Measurements from ENCODE around the gene HSPB6.

HSPB6 gene

DNA sequence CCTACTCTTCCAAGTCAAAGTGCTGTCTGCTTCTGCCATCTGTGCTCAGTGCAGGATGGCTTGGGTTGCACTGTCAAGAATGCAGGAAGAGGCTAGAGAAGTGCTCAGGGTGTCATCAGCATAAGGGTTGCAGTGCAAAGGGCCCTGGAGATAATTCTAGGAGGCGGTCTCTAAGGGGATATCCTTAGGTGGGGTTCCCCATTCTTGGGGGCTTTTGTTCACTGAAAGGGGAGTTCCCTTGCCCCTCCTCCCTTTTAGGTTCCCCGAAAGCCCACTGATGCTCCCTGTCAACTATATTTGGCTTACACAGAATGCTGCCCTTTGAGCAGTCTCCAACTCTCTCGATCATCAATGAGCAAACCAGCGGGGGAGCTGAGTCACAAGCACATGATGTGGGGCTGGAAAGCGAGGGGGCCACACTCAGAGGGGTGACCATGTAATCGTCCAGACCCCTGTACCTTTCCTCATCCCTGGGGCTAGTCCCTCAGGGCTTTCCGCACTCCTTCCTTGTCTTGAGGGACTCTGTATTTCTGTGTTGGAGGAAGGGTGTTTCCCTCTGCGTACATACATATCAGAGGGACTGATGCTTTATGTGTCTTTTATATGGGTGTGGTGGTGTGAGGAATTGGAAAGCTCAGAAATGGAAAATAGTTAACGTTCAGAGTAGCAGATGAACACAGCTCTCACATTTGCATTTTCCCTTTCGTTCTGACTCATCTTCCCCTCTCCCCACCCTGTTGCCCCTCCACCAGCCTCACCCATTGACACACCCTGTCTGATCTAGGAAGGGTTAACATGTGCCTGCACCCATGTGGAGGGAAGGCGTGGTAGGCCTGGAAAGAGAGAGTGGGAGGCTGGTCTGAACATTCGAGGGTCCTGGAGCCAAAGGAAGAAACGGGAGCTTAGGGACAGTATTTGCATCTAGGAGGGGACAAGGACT is 45.8 kb downstream of the HSPB6 start:
- ATAC-seq (ENCODE audit: insufficient read depth, low read depth) (no peak), DNase-seq (no peak)
- H3K79me2 ChIP-seq (ENCODE audit: insufficient read depth, low read length) = peaks cover under 1% of the 10 kb centered on the region; the same call in 1 of the 2 replicates
- H3K4me3 ChIP-seq (ENCODE audit: low read depth in 1 of 2, low read length in 2 of 2) = no peak overlapping the region
- no peak overlapping the region for H3K27ac ChIP-seq (ENCODE audit: low read length)
- peaks cover 6% of the 10 kb centered on the region for H3K27me3 ChIP-seq (ENCODE audit: insufficient read depth, low read length, poor library complexity)
- no peaks in the 10 kb centered on the region for H3K9me3 ChIP-seq (ENCODE audit: insufficient read depth, low read length, severe bottlenecking)
- H2AFZ ChIP-seq (ENCODE audit: low read depth, low read length) = no peak overlapping the region
- H3K4me2 ChIP-seq (ENCODE audit: insufficient read depth, low read length) = no peak overlapping the region
- no peak for TF ChIP-seq EZH2 (IDR thresholded peaks at IDR 0.05; ENCODE audit: borderline replicate concordance, low read depth, low read length, severe bottlenecking)
- TF ChIP-seq, protein P1, sequence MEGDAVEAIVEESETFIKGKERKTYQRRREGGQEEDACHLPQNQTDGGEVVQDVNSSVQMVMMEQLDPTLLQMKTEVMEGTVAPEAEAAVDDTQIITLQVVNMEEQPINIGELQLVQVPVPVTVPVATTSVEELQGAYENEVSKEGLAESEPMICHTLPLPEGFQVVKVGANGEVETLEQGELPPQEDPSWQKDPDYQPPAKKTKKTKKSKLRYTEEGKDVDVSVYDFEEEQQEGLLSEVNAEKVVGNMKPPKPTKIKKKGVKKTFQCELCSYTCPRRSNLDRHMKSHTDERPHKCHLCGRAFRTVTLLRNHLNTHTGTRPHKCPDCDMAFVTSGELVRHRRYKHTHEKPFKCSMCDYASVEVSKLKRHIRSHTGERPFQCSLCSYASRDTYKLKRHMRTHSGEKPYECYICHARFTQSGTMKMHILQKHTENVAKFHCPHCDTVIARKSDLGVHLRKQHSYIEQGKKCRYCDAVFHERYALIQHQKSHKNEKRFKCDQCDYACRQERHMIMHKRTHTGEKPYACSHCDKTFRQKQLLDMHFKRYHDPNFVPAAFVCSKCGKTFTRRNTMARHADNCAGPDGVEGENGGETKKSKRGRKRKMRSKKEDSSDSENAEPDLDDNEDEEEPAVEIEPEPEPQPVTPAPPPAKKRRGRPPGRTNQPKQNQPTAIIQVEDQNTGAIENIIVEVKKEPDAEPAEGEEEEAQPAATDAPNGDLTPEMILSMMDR (IDR thresholded peaks at IDR 0.05; ENCODE audit: borderline replicate concordance, extremely low read depth, low read length, poor library complexity, severe bottlenecking) = no peak
- peaks cover 5% of the 10 kb centered on the region for H3K4me1 ChIP-seq (ENCODE audit: insufficient read depth, low read length)
- H4K20me1 ChIP-seq (ENCODE audit: insufficient read depth, low read length) = no peaks in the 10 kb centered on the region; the same call in 1 of the 2 replicates
- H3K9ac ChIP-seq (ENCODE audit: low read depth, low read length) = no peak overlapping the region
- no peaks in the 10 kb centered on the region for H3K36me3 ChIP-seq (ENCODE audit: insufficient read depth, low read length)

DNA sequence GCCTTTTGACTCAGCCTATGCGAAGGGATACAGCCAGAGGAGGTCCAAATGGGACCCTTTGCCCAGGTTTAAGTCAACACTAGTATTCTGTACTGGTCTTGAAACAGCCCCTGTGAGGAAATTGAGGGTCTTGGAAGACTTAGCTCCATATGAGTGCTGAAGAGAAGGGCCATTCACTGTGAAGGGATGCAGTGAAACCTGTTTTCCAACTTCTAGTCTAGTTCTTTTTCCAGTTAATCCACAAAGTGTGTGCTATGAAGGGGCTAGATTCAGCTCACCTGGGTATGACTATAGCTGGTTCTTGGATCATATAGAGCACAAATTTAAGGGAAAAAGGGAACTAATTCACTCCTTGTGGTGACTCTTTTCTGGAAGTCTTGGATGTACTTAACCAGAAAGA is 48.4 kb downstream of the HSPB6 start:
- no peak overlapping the region for H2AFZ ChIP-seq (ENCODE audit: low read depth, low read length)
- H3K4me3 ChIP-seq (ENCODE audit: low read depth in 1 of 2, low read length in 2 of 2) = no peak overlapping the region
- no peaks in the 10 kb centered on the region for H3K79me2 ChIP-seq (ENCODE audit: insufficient read depth, low read length)
- no peak overlapping the region for H3K27ac ChIP-seq (ENCODE audit: low read length)
- ATAC-seq (ENCODE audit: insufficient read depth, low read depth) (no peak), DNase-seq (no peak)
- no peak overlapping the region for H3K4me2 ChIP-seq (ENCODE audit: insufficient read depth, low read length)
- no peak for TF ChIP-seq EZH2 (IDR thresholded peaks at IDR 0.05; ENCODE audit: borderline replicate concordance, low read depth, low read length, severe bottlenecking)
- TF ChIP-seq, protein P1 (IDR thresholded peaks at IDR 0.05; ENCODE audit: borderline replicate concordance, extremely low read depth, low read length, poor library complexity, severe bottlenecking) = no peak
- no peak overlapping the region for H3K9ac ChIP-seq (ENCODE audit: low read depth, low read length)
- H4K20me1 ChIP-seq (ENCODE audit: insufficient read depth, low read length) = no peaks in the 10 kb centered on the region; the same call in 1 of the 2 replicates
- no peaks in the 10 kb centered on the region for H3K9me3 ChIP-seq (ENCODE audit: insufficient read depth, low read length, severe bottlenecking)
- no peaks in the 10 kb centered on the region for H3K36me3 ChIP-seq (ENCODE audit: insufficient read depth, low read length)
- peaks cover under 1% of the 10 kb centered on the region; the same call in 1 of the 2 replicates for H3K4me1 ChIP-seq (ENCODE audit: insufficient read depth, low read length)
- H3K27me3 ChIP-seq (ENCODE audit: insufficient read depth, low read length, poor library complexity) = peaks cover 6% of the 10 kb centered on the region

All from DND-41 (cell line).